GM12864 (cell line): ENCODE data around the gene CHODL.

Source experiments
- DNase-seq: peaks from one replicate; pipeline ENCODE4 v3.0.0-alpha.2; 2011; ENCODE audit warnings: low read depth
- H3K4me3 ChIP-seq: 2 replicates; pipeline ENCODE4 v1.5.1; 2011; ENCODE audit warnings: mild to moderate bottlenecking, low read depth, low read length, control low read depth
- CTCF ChIP-seq: IDR thresholded peaks from 2 replicates; pipeline ENCODE4 v1.5.1; 2011; ENCODE audit warnings: low read depth, mild to moderate bottlenecking, moderate library complexity, low read length, control low read depth, inconsistent platforms; ENCODE audit errors: missing control alignments

The CHODL gene

DNA sequence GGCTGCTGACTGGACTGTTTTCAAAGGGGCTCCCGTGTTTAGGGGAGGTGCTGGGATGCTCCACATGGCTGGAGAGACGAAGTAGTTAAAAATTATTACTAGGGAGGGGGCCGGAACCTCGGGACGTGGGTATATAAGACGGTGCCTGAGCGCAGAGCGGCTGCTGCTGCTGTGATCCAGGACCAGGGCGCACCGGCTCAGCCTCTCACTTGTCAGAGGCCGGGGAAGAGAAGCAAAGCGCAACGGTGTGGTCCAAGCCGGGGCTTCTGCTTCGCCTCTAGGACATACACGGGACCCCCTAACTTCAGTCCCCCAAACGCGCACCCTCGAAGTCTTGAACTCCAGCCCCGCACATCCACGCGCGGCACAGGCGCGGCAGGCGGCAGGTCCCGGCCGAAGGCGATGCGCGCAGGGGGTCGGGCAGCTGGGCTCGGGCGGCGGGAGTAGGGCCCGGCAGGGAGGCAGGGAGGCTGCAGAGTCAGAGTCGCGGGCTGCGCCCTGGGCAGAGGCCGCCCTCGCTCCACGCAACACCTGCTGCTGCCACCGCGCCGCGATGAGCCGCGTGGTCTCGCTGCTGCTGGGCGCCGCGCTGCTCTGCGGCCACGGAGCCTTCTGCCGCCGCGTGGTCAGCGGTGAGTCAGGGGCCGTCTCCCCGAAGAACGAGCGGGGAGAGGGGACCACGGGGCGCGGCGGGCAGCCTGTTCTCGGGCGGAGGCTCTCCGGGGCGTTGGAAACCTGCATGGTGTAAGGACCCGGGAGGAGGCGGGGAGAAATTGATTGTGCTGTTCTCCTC, at the start of gene CHODL:
Gene CHODL (plus strand): TSS at position 163 of the 793 bp plus-strand sequence. CDS start 391 bp downstream, at position 554.
- DNase-seq: no peak
- no peak for TF ChIP-seq CTCF
- no peak within 1 kb of the TSS for H3K4me3 ChIP-seq

DNA sequence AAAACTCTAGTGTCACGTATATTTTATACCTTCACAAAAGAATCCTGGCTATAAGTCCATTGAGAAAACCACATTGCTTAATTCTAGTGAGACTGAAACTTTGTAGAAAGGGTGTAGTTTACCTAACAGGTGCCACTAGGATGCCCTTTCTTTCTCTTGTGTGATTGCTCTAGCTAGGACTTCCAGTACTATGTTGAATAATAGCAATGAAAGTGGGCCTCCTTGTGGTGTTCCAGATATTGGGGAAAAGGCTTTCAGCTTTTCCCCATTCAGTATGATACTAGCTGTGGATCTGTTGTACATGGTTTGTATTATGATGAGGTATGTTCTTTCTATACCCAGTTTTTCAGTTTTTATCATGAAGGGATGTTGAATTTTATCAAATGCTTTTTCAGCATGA, 39.7 kb upstream of the CHODL start:
- DNase-seq: no peak
- no peak overlapping the region for H3K4me3 ChIP-seq
- TF ChIP-seq CTCF: no peak

- no peak for DNase-seq
- no peak for TF ChIP-seq CTCF
Observed at GRCh38 chr21:18218331-18218730, 26.3 kb upstream of the CHODL start.

GRCh38 chr21:18220498-18220897, 24.1 kb upstream of the CHODL start:
- no peak for TF ChIP-seq CTCF
- H3K4me3 ChIP-seq: no peak overlapping the region
- DNase-seq: no peak

More at GRCh38 chr21:18218331-18218730, 26.3 kb upstream of the CHODL start:
- H3K4me3 ChIP-seq: no peak overlapping the region

GRCh38 chr21:18222346-18222745, 22.3 kb upstream of the CHODL start:
- no peak for DNase-seq
- no peak overlapping the region for H3K4me3 ChIP-seq
- no peak for TF ChIP-seq CTCF

- H3K4me3 ChIP-seq: no peak overlapping the region
- no peak for DNase-seq
Observed at GRCh38 chr21:18228060-18228739, 16.4 kb upstream of the CHODL start.

More at GRCh38 chr21:18228060-18228739, 16.4 kb upstream of the CHODL start:
- TF ChIP-seq CTCF: no peak
